ENCODE results near the gene FBXW5.

Gene FBXW5

DNA sequence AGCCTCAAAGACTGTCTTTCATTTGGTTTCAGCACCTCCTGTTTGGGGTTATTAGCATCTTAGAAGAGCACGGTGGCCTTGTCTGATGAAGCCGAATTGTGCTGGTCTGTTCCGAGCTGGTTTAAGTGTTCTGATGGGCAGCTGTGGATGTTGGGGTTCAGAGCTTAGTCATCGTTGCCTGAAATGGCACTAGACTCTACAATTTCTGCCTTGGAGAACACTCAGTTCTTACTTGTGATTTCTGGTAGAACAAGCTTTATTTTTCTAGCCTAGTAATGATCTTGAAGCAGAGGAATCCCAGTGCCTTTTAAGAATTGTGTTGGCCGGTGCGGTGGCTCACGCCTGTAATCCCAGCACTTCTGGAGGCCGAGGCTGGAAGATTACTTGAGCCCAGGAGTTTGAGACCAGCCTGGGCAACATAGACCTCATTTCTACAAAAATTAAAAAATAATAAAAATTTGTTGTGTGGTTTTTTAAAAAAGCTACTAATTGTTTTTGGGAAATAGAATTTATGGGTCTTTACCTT is 7.8 kb downstream of the FBXW5 start:
- no peak for DNase-seq (ENCODE audit: low read depth in 2 of 2)

DNA sequence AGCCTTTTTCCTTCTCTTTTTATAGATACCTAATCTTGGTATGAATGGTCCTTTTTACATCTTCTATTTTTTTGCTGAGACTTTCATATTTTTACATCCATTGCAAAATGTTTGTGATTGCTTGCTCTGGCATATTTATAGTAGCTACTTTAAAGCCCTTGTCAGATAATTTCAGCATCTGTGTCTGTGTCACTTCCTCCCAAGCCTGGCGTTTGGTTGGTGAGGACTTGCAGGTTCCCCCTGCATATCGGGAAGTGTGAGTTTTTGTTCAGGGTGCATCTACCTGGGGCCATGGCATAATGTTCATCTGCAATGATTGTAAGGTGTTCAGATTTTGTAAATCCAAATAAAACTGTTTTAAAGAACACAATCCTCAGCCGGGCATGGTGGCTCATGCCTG is 8.9 kb downstream of the FBXW5 start:
- no peak for DNase-seq (ENCODE audit: low read depth in 2 of 2)

GRCh38 chr9:136934277-136934676 is 10.3 kb downstream of the FBXW5 start:
- DNase-seq (ENCODE audit: low read depth in 2 of 2) = no peak

DNA sequence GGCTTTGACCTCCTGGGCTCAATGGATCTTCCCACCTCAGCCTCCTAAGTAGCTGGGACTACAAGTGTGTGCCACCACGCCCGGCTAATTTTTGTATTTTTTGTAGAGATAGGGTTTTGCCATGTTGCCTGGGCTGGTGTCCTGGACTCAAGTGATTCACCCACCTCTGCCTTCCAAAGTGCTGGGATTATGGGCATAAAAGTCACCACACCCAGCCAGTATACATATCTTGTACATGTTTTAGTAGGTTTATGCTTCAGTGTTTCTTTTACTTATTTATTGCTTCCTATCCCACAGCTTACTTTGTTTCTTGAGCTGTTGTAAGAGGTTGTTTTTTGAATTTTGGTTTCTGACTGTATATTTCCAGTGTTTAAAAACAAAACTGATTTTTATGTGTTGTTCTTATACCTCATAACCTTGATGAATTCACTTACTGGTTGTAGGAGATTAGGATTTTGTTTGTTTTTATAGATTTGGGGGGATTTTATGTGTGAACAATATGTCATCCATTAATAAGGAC is 12.9 kb downstream of the FBXW5 start:
- no peak for DNase-seq (ENCODE audit: low read depth in 2 of 2)

DNA sequence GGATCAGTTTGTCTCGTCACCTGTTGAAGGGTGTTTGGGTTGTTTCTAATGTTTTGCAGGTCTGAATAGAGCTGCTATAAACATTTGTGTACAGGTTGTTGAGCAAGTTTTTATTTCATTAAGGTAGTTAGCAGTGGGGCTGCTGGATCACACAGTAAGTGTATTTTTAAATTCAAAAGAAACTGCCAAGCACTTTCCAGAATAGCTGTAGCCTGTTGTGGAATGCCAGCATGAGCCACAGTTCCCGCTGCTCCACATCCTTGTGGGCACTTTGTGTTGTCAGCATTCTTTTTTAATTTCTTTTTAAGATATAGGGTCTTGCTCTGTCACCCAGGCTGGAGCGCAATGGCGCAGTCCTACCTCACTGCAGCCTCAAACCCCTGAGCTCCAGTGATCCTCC is 14.5 kb downstream of the FBXW5 start:
- no peak for DNase-seq (ENCODE audit: low read depth in 2 of 2)

DNA sequence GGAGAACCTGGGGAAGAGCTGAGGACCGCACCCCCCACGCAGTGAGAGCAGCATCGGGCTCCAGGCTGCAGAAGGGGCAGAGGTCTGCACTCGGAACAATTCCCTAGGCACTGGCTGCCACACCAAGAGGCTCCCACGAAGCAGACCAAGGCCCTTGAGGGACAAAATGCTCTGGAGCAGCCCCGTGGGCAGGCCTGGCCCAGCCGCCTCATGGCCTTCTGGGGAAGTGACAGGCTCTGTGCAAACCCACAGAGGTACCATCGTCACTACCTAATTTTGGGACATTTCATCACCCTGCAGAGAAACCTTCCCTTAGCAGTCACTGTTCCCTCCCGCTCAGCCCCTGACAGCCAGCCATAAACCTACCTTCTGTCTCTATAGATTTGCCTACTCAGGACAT is 15.9 kb downstream of the FBXW5 start:
- DNase-seq (ENCODE audit: low read depth in 2 of 2) = no peak

GRCh38 chr9:136927343-136928271 is 16.9 kb downstream of the FBXW5 start:
- DNase-seq (ENCODE audit: low read depth in 2 of 2) = no peak

DNA sequence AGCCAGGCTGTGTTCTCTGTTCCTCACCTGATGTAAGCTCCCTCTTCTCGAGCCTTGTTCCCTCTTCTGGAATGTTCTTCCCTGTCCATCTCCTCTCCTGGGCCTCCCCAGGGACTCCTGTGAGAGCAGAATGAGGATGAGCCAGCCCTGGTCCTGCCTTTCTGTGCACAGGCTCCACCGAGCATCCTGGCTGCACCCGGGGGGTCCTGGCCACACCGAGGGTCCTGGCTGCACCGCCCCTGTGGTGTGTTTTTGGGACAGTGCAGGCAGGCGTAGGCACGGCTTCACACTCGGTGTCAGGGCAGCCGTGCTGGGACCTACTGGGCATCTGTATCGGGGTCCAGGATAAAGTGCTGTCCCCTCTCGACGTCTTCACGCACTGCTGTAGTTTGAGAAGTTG is 17.8 kb downstream of the FBXW5 start:
- no peak for DNase-seq (ENCODE audit: low read depth in 2 of 2)

GRCh38 chr9:136926154-136926704 is 18.3 kb downstream of the FBXW5 start:
- DNase-seq (ENCODE audit: low read depth in 2 of 2) = no peak

DNA sequence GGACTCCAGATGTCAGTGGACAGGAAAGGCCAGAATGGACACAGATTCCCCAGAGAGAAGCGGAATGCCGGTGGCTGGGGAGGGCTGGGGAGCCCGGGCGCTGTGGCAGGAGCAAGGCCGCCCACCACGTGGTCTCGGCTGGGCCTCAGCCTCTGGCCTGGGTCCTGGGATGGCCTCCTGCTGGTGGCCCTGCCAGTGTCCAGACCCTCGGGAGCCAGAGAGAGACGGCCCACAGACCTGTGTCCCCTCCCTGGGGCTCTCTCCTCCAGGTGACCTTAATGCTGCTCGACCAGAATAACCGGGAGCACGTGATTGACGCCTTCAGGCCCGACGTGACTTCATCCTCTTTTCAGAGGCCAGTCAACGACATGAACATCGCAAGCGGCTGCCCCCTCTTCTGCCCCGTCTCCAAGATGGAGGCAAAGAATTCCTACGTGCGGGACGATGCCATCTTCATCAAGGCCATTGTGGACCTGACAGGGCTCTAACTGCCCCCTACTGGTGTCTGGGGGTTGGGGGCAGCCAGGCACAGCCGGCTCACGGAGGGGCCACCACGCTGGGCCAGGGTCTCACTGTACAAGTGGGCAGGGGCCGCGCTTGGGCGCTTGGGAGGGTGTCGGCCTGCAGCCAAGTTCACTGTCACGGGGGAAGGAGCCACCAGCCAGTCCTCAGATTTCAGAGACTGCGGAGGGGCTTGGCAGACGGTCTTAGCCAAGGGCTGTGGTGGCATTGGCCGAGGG is 19.0 kb downstream of the FBXW5 start:
- DNase-seq (ENCODE audit: low read depth in 2 of 2) = no peak

DNA sequence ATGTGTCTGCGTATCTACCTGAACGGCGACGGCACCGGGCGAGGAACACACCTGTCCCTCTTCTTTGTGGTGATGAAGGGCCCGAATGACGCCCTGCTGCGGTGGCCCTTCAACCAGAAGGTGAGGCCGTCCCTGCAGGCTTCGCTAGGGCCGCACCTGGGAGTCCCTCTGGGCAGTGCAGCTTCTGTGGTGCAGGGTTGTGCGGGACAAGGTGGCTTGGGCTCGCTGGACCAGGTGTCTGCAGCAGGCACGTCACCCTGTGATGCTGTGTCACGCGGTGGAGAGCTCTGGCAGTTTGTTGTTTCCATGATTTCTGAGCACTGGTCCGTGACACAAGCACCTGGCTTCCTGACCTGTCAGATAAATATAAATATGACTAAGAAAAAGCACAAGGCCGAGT is 20.7 kb downstream of the FBXW5 start:
- no peak for DNase-seq (ENCODE audit: low read depth in 2 of 2)

DNA sequence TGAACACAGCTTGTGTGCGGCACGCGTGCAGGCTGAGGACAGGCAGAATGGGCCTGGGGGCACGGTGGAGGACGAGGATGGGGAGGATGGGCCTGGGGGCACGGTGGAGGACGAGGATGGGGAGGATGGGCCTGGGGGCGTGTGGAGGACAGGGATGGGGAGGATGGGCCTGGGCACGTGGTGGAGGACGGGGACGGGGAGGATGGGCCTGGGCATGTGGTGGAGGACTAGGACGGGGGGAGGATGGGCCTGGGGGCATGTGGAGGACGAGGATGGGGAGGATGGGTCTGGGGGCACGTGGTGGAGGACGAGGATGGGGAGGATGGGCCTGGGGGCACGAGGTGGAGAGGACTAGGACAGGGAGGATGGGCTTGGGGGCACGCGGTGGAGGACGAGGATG is 22.0 kb downstream of the FBXW5 start:
- no peak for DNase-seq (ENCODE audit: low read depth in 2 of 2)

DNA sequence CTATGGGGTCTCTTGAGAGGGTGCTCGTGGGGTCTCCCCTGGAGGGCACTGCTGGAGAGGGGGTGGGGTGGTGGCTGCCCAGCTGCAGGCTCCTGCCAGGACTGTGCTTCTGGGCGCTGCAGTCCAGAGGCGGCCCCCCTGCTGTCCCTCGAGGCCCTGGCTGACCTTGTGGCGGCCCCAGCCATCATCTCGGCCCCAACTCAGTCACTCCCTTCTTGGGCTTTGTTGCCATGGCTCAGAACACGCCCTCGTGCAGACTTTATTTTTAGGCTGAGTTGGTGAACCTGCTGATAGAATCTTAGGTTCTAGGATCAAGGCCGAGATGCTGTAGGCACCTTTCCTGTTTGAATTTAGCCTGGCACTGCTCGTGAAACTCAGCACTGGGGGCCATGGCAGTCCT is 22.8 kb downstream of the FBXW5 start:
- DNase-seq (ENCODE audit: low read depth in 2 of 2) = no peak

DNA sequence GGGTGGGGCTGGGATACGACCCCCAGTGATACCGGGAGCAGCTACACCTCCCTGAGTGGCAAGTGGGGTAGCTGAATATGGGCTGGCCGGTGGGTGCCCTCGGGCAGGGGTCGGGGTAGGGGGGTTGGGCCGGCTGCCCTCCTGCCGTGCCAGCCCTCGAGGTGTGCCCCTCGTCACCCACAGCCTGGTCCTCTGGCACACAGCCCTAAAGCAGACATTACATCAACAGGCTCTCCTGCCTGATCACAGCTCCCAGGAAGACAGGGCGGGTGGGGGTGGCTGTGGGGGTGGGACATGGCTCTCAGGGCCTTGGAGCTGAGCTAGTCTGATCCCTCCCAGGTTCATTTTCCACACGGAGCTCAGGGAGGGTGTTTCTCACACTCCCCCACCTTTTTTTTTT is 23.2 kb downstream of the FBXW5 start:
- no peak for DNase-seq (ENCODE audit: low read depth in 2 of 2)

- no peak for DNase-seq (ENCODE audit: low read depth in 2 of 2)
Measured at GRCh38 chr9:136920734-136921231, 23.8 kb downstream of the FBXW5 start.

GRCh38 chr9:136920069-136920468 is 24.5 kb downstream of the FBXW5 start:
- DNase-seq (ENCODE audit: low read depth in 2 of 2) = no peak

- no peak for DNase-seq (ENCODE audit: low read depth in 2 of 2)
Measured at GRCh38 chr9:136917902-136918301, 26.6 kb downstream of the FBXW5 start.

DNA sequence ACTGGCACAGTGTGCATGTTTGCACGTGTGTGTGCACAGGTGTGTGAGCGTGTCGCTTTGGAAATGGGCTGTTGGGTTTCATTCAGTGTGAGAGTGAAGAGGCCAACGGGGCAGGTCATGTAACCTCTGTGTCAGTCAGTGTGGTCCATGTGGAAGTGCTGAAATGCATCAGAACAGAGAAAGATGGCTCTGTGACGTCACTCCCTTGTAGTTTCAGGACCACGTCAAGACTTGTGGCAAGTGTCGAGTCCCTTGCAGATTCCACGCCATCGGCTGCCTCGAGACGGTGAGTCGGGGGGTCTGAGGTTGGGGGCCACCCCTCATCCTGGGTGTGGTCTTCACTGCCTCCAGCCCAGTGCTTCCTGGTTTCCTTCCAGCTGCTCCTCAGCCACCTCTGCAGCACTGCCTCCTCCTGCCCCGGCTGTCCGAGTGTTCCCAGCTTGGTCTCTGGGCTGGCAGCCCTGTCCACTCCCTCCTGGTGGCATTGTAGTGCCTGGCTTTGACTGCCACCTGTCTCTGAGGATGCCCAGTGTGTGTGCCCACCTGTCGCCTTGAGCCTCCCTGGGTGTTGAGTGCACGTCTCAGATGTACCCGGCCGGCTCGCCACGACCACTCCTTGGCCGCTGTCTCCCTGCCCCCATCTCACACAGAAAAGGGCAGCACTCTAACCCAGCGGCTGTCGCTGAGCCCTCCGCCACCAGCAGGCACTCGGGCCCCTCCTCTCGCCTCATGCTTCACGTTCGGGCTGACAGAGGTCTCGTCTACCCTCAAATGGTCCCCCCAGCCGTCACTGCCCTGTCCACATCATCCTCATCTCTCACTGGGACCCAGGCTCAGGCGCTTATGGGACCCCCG is 28.0 kb downstream of the FBXW5 start:
- DNase-seq (ENCODE audit: low read depth in 2 of 2) = no peak

DNA sequence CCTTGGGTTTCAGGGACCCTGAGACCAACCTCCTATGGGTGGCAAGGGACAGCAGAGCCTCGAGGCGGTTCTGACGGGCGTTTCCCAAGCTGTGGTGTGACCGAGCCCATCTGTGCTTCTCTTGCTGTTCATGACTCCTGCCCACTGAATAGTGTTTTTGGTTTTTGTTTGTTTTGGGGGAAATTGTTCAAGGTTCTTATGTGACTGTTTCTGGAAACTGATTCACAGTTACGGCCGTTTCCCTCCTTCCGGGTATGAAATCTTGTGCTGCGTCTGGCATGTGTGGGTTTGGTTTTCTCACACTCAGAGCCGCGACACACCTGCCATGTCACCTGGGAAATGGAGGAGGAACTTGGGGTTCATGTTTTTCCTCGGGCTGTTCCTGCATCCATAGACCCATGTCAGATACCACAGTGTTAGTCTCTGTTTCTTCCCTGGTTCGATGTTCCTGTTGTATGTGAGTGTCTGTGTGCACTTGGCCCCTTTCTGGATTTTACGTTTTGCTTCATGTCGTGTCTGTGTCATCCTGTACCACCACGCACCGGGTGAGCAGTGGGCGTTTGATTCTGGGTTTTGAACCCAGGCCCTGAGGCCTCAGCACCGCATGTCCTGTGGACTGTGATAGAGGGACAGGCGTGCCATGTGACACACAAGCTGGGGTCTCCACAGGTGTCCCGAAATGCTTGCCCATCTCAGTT is 28.8 kb downstream of the FBXW5 start:
- no peak for DNase-seq (ENCODE audit: low read depth in 2 of 2)

- no peak for DNase-seq (ENCODE audit: low read depth in 2 of 2)
Measured at GRCh38 chr9:136913701-136914438, 30.7 kb downstream of the FBXW5 start.
